ENCODE results near the gene LEFTY1. TPM values are rescaled to one million over a fixed set of nuclear protein-coding genes. Genes with fewer than 3 reads are reported as not detected.

LEFTY1 gene
- total and polyA plus RNA-seq, 9 of the 15 experiments (the other 6 are each of a cell fraction or from before 2014, with no cell fraction given), result 0.07 to 0.24 (median 0.17) TPM; not detected in 5

DNA sequence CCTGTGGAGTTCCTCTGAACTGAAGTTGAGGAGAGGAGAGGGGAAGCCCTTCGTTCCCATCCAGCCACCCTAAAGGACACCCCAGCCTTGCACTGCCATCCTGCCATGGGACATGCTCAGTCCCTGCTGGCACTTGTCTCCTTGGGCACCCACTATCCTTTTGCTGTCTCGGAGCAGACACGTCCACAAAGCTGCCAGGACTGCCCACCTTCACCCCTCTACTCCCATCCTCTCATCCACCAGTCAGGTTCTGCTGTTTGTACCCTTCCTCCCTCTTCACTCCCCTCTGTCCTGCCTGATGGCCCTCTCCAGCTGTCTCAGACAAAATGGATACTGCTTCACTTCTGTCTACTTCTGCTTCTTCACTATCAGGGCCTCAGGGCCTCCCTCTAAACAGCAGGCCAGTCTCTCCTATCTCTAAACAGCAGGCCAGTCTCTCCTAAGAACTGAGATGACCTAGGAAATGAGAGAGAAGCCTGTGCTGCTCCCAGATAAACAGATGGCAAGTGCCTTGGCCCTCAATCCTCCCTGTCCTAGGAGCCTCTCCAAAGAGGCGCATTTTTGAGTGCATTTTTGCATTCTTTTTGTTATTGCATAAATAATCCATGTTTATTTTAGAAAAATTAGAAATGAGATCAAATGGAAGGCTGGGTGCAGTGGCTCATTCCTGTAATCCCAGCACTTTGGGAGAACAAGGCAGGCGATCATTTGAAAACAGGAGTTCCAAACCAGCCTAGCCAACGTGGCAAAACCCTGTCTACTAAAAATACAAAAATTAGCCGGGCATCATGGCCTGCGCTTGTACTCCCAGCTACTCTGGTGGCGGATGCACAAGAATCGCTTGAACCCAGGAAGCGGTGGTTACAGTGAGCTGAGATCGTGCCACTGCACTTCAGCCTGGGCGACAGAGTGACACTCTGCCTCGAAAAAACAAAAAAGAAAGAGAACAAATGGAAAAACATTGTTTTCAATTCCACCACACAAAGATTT lies 39.5 kb upstream of the LEFTY1 start (continued):
- TF ChIP-seq ZNF584 (CRISPR knock-in tag; IDR thresholded peaks at IDR 0.05; ENCODE audit: low read depth) (peak; percentile 97), ZBTB40 (IDR thresholded peaks at IDR 0.05) (peak; percentile 50), ZBTB40 (CRISPR knock-in tag; IDR thresholded peaks at IDR 0.05) (no peak), ATF6 (CRISPR knock-in tag; IDR thresholded peaks at IDR 0.05) (no peak), STAG1 (CRISPR knock-in tag; IDR thresholded peaks at IDR 0.05; ENCODE audit: borderline replicate concordance) (no peak)
- TF ChIP-seq, protein P1, sequence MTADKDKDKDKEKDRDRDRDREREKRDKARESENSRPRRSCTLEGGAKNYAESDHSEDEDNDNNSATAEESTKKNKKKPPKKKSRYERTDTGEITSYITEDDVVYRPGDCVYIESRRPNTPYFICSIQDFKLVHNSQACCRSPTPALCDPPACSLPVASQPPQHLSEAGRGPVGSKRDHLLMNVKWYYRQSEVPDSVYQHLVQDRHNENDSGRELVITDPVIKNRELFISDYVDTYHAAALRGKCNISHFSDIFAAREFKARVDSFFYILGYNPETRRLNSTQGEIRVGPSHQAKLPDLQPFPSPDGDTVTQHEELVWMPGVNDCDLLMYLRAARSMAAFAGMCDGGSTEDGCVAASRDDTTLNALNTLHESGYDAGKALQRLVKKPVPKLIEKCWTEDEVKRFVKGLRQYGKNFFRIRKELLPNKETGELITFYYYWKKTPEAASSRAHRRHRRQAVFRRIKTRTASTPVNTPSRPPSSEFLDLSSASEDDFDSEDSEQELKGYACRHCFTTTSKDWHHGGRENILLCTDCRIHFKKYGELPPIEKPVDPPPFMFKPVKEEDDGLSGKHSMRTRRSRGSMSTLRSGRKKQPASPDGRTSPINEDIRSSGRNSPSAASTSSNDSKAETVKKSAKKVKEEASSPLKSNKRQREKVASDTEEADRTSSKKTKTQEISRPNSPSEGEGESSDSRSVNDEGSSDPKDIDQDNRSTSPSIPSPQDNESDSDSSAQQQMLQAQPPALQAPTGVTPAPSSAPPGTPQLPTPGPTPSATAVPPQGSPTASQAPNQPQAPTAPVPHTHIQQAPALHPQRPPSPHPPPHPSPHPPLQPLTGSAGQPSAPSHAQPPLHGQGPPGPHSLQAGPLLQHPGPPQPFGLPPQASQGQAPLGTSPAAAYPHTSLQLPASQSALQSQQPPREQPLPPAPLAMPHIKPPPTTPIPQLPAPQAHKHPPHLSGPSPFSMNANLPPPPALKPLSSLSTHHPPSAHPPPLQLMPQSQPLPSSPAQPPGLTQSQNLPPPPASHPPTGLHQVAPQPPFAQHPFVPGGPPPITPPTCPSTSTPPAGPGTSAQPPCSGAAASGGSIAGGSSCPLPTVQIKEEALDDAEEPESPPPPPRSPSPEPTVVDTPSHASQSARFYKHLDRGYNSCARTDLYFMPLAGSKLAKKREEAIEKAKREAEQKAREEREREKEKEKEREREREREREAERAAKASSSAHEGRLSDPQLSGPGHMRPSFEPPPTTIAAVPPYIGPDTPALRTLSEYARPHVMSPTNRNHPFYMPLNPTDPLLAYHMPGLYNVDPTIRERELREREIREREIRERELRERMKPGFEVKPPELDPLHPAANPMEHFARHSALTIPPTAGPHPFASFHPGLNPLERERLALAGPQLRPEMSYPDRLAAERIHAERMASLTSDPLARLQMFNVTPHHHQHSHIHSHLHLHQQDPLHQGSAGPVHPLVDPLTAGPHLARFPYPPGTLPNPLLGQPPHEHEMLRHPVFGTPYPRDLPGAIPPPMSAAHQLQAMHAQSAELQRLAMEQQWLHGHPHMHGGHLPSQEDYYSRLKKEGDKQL (CRISPR knock-in tag; IDR thresholded peaks at IDR 0.05; ENCODE audit: borderline replicate concordance), result no peak

All from K562 (cell line).